Spleen (tissue), 7 donors: ENCODE measurements around the gene IGF2R.

ENCODE experiments used
- CTCF ChIP-seq, 11 experiments: fragments of 200-600 bp in 7 of 11; fragments of 450-650 bp in 4 of 11; sonication (generic) in 4 of 11; IDR thresholded peaks in 8 of 11; conservative IDR thresholded peaks in 3 of 11; 1 replicate in 7 of 11; 2 replicates in 4 of 11; pipeline versions ENCODE4 v1.4.0 to v1.8.0; 2016 to 2021; ENCODE audit warnings: antibody characterized with exemption in 11 of 11, inconsistent platforms in 4 of 11, mild to moderate bottlenecking in 1 of 11
- POLR2A ChIP-seq, 3 donors: fragments of 450-650 bp; IDR thresholded peaks; one replicate each; pipeline ENCODE4 v1.5.1; 2017; ENCODE audit warnings: antibody characterized with exemption in 3 of 3, mild to moderate bottlenecking in 1 of 3
- donor health status: DM: no; HTN: no; CAD: no; lungs with moderate emphysema.
- donor health status: DM: no; HTN: no; CAD: no.
- donor health status: DM: no; HTN: no; CAD: no.

- no peak for TF ChIP-seq POLR2A (IDR thresholded peaks at IDR 0.05)
- no peak for TF ChIP-seq CTCF (IDR thresholded peaks at IDR 0.05 in 8 of 11, conservative IDR thresholded peaks at IDR 0.05 in 3 of 11)
Measured at GRCh38 chr6:159996087-159996622, 27.3 kb downstream of the IGF2R start.
